DND-41 (cell line): ENCODE measurements around the gene ZBTB3.
"Not testable (repeated sequence)": the region's sequence is repeated elsewhere in the genome, so short reads cannot be mapped to it uniquely, and the experiment has no call there.

Source experiments
- ATAC-seq: fragments of 200-7000 bp; cut with Tn5 transposase; 3 replicates; pipeline ENCODE4 v1.9.1; 2021; ENCODE audit warnings: low read depth; ENCODE audit not compliant: insufficient read depth
- DNase-seq: peaks from one replicate; pipeline ENCODE4 v3.0.0-alpha.2; 2020
- H2AFZ ChIP-seq: 2 replicates; pipeline ENCODE4 v1.6.0; 2012; ENCODE audit warnings: low read depth, low read length
- H3K27ac ChIP-seq: 2 replicates; pipeline ENCODE4 v1.5.1; 2012; ENCODE audit warnings: low read length, inconsistent platforms
- H3K27me3 ChIP-seq: fragments of 200-600 bp; sonication (generic); 2 replicates; pipeline ENCODE4 v1.6.0; 2012; ENCODE audit warnings: low read length, mild to moderate bottlenecking, inconsistent platforms; ENCODE audit not compliant: insufficient read depth, poor library complexity
- H3K36me3 ChIP-seq: 2 replicates; pipeline ENCODE4 v1.5.1; 2012; ENCODE audit warnings: low read length, inconsistent platforms; ENCODE audit not compliant: insufficient read depth
- H3K4me1 ChIP-seq: 2 replicates; pipeline ENCODE4 v1.5.1; 2012; ENCODE audit warnings: mild to moderate bottlenecking, low read length; ENCODE audit not compliant: insufficient read depth
- H3K4me2 ChIP-seq: 2 replicates; pipeline ENCODE4 v1.6.0; 2012; ENCODE audit warnings: mild to moderate bottlenecking, moderate library complexity, low read length, inconsistent platforms; ENCODE audit not compliant: insufficient read depth
- H3K4me3 ChIP-seq, 2 experiments: fragments of 200-600 bp in 1 of 2; shearing (Covaris generic) in 1 of 2; 2 replicates each; pipeline ENCODE4 v1.5.1; 2012 to 2016; ENCODE audit warnings: inconsistent platforms in 2 of 2, low read length in 2 of 2, mild to moderate bottlenecking in 2 of 2, low read depth in 1 of 2, moderate library complexity in 1 of 2
- H3K79me2 ChIP-seq: 2 replicates; pipeline ENCODE4 v1.6.0; 2012; ENCODE audit warnings: low read length, inconsistent platforms; ENCODE audit not compliant: insufficient read depth
- H3K9ac ChIP-seq: 2 replicates; pipeline ENCODE4 v1.6.0; 2012; ENCODE audit warnings: low read depth, mild to moderate bottlenecking, inconsistent platforms, low read length, moderate library complexity
- H3K9me3 ChIP-seq: 2 replicates; pipeline ENCODE4 v1.5.1; 2012; ENCODE audit warnings: low read length, moderate library complexity, mild to moderate bottlenecking, inconsistent platforms; ENCODE audit not compliant: insufficient read depth, severe bottlenecking
- H4K20me1 ChIP-seq: 2 replicates; pipeline ENCODE4 v1.6.0; 2012; ENCODE audit warnings: low read length; ENCODE audit not compliant: insufficient read depth
- CTCF ChIP-seq: IDR thresholded peaks from 2 replicates; pipeline ENCODE4 v1.5.1; 2012; ENCODE audit warnings: borderline replicate concordance, low read length, moderate library complexity, mild to moderate bottlenecking; ENCODE audit not compliant: poor library complexity, severe bottlenecking; ENCODE audit errors: extremely low read depth
- EZH2 ChIP-seq: IDR thresholded peaks from 3 replicates; pipeline ENCODE4 v1.6.1; 2012; ENCODE audit warnings: borderline replicate concordance, low read depth, mild to moderate bottlenecking, moderate library complexity, low read length, inconsistent platforms; ENCODE audit not compliant: severe bottlenecking

Gene ZBTB3

DNA sequence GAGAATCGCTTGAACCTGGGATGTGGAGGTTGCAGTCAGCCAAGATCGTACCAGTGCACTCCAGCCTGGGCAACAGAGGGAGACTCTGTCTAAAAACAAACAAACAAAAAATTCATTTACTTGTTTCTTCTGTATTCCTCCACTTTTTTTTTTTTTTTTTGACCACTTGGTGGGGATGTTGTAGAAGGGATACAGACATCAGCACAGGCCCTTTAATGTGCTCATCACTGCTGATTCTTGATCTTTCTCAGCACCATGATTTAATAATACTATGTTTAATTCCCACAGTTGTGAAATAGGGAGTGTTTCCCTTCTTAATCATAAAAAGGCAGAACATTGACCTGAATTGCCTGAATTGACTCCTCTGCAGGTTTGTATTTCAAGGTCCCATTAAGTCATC lies 21.1 kb downstream of the ZBTB3 start:
- H4K20me1 ChIP-seq: peaks cover 3% of the 10 kb centered on the region; the same call in 1 of the 2 replicates
- H3K36me3 ChIP-seq: peaks cover 56% of the 10 kb centered on the region
- H3K27me3 ChIP-seq: no peaks in the 10 kb centered on the region
- TF ChIP-seq EZH2 (no peak), CTCF (peak; percentile 35)
- DNase-seq: no peak
- H3K4me2 ChIP-seq: no peak overlapping the region
- H3K27ac ChIP-seq: no peak overlapping the region
- H3K79me2 ChIP-seq: peaks cover 59% of the 10 kb centered on the region
- H3K9me3 ChIP-seq: no peaks in the 10 kb centered on the region
- no peak overlapping the region for H2AFZ ChIP-seq
- no peak overlapping the region for H3K4me3 ChIP-seq
- peaks cover 21% of the 10 kb centered on the region for H3K4me1 ChIP-seq
- no peak overlapping the region for H3K9ac ChIP-seq
- ATAC-seq: no peak

DNA sequence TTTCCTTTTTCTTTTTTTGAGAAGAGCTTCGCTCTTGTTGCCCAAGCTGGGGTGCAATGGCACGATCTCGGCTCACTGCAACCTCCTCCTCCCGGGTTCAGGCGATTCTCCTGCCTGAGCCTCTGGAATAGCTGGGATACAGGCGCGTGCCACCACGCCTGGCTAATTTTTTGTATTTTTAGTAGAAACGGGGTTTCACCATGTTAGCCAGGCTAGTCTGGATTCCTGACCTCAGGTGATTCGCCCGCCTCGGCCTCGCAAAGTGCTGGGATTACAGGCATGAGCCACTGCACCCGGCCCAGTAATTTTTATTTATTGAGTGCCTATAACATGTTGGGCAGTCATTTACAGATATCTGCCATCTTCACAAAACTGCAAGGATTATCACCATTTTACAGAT lies 23.9 kb downstream of the ZBTB3 start:
- ATAC-seq, H3K27me3 ChIP-seq, H3K9me3 ChIP-seq, DNase-seq, H2AFZ ChIP-seq: not testable (repeated sequence)
- H3K4me2 ChIP-seq: peak overlapping the region; percentile 65
- H4K20me1 ChIP-seq: peaks cover 19% of the 10 kb centered on the region
- H3K79me2 ChIP-seq: peaks cover 76% of the 10 kb centered on the region
- peak overlapping the region; percentile 13 to 74; a peak in 3 of 4 replicates for H3K4me3 ChIP-seq
- H3K4me1 ChIP-seq: peaks cover 30% of the 10 kb centered on the region
- H3K9ac ChIP-seq: peak overlapping the region; percentile 94
- peaks cover 51% of the 10 kb centered on the region for H3K36me3 ChIP-seq
- peak overlapping the region; percentile 53; the same call in 1 of the 2 replicates for H3K27ac ChIP-seq

DNA sequence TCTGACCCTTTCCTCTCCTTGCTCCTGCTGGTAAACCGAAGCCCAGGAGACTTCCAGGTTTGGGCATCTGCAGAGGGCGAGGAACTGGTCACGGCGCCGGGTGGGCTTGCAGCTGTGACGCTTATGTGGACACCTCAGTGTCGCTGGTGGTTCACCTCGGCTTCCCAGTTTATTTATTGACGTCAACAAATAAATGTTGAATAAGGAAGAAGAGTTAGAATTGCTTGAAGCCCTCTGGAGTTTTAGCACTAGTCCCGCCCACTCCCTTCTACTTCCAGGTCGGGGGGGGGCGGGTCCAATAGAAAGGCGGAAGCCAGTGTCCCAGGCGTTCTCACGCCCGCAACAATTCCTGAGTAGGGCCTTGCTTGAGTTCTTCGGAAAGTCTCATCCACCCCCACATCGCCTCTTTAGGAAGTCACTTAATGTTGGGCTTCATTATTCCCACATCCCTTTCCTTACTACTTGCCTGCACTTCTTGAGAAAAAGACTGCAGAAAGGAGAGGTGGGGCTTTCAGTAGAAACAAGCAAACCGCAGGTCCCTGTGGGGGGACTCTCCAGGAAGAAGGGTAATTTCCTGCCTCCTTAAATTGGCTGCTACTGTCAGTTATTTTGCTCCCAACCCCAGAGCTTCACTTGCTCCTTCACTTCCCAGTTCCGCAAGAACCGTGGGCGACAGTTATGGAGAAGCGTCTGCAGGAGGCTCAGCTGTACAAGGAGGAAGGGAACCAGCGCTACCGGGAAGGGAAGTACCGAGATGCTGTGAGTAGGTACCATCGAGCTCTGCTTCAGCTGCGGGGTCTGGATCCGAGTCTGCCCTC lies 25.6 kb downstream of the ZBTB3 start, which contains the start of gene TTC9C:
TSS of gene TTC9C (plus strand) at position 316 of the 818 bp plus-strand sequence. CDS start at position 679, 363 bp downstream.
- ATAC-seq: peak; percentile 48
- Histone ChIP-seq H3K9me3 (no peaks in the 10 kb centered on the region), H3K36me3 (peaks cover 52% of the 10 kb centered on the region)

More for the DNA sequence above, 25.6 kb downstream of the ZBTB3 start, which contains the start of gene TTC9C:
- peaks cover 88% of the 10 kb centered on the region for H3K79me2 ChIP-seq
- H3K27me3 ChIP-seq: no peaks in the 10 kb centered on the region
- H3K4me3 ChIP-seq: peak within 1 kb of the TSS; percentile 74 to 93
- peak; percentile 86 for DNase-seq
- TF ChIP-seq EZH2: no peak
- TF ChIP-seq CTCF: no peak
- peaks cover 34% of the 10 kb centered on the region for H4K20me1 ChIP-seq
- H3K27ac ChIP-seq: peak within 1 kb of the TSS; percentile 100
- H2AFZ ChIP-seq: peak within 1 kb of the TSS; percentile 89
- H3K9ac ChIP-seq: peak within 1 kb of the TSS; percentile 94
- H3K4me2 ChIP-seq: peak within 1 kb of the TSS; percentile 90
- peaks cover 47% of the 10 kb centered on the region for H3K4me1 ChIP-seq
